DMS153 (cell line): ENCODE measurements around the gene PLCB3.

Source experiments
- DNase-seq: peaks from one replicate; lab custom pipeline; 2025; lab: John Stamatoyannopoulos, UW

Gene PLCB3

DNA sequence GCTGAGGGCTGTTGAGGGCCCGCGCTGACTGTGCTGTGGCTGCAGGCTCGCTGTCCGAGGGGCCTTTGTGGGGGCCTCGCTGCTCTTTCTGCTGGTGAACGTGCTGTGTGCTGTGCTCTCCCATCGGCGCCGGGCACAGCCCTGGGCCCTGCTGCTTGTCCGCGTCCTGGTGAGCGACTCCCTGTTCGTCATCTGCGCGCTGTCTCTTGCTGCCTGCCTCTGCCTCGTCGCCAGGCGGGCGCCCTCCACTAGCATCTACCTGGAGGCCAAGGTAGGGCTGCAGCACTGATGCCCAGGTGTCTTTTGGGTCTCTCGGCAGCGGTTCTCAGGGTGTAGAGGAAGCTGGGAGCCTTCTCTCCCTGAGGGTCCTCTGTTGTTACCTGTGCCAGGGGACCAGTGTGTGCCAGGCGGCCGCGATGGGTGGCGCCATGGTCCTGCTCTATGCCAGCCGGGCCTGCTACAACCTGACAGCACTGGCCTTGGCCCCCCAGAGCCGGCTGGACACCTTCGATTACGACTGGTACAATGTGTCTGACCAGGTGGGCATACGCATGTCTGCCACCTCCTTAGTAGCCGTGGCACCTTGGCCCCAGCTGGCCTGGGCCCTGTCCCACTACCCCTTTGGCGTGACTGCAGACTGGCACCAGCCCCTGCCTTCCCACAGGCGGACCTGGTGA lies 36.5 kb downstream of the PLCB3 start:
- DNase-seq, result no peak

DNA sequence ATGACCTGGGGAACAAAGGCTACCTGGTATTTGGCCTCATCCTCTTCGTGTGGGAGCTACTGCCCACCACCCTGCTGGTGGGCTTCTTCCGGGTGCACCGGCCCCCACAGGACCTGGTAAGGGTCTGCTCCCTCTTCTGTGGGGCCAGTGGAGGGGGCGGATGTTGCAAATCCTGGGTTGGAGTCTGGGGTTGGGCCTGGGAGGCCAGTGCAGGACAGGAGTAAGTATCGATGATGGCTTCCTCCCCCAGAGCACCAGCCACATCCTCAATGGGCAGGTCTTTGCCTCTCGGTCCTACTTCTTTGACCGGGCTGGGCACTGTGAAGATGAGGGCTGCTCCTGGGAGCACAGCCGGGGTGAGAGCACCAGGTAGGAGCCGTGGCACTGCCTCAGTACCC lies 37.0 kb downstream of the PLCB3 start:
- DNase-seq, result no peak

DNA sequence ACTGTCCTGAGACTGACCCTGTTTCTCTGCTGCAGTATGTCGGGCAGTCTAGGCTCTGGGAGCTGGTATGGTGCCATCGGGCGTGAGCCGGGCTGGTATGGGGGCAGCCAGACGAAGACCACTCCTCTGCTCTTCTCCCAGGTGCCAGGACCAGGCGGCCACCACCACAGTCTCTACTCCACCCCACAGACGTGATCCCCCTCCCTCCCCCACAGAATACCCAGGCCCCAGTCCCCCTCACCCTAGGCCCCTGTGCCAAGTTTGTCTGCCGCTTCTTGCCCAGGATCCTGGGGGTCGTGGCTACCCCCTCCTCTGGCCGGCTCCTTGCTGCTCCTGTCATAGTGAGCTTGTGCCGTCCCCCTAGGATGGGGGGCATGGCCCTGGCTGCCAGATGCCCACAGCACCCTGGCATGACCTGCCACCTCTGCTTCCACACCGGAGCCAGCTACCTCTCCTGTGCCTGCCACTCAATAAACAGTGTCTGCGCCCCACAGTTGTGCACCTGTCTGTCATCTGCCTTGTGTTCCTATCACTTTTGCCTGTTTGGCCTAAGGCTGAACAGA lies 37.8 kb downstream of the PLCB3 start:
- no peak for DNase-seq

DNA sequence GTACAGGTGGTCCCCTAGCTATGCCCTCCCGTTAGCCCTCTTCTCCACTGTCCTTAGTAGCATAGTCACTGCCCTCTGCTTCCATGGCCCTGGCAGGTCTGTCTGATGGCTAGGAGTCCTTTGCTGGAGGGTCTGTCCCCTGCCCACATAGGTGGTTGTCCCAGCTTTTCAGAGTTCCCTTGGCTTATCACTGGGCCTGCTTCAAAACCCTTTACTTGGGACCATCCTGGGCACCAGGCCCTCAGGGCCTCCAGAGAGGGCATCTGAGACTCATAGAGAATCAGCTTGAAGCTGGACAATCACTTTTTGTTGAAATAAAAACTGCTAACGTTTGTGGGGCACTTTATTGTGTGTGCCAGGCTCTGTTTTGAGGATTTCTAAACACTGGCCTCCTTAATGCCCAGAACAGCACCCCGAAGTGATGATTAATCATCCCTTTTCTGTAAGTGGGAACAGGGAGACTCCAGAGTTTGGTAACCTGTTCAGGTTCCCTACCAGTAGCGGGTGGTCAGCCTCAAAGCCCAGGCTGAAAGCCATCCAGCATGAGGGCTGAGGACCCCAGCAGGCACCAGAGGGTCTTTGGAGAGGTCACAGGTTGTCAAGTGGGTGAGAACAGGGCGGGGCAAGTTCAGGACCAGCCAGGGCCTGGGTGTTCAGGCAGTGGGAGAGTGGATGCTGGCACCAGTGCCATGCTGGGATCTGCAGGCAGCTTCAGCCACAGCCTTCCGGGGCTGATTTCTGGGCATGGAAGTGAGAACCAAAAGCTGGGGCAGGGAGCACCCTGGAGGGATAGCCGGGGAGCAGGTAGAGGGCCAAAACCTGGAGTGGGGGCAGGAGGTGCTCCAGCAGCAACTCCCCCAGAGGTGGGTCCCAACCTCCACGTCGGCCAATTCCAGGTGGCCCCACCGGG lies 39.3 kb downstream of the PLCB3 start:
- DNase-seq, result no peak

DNA sequence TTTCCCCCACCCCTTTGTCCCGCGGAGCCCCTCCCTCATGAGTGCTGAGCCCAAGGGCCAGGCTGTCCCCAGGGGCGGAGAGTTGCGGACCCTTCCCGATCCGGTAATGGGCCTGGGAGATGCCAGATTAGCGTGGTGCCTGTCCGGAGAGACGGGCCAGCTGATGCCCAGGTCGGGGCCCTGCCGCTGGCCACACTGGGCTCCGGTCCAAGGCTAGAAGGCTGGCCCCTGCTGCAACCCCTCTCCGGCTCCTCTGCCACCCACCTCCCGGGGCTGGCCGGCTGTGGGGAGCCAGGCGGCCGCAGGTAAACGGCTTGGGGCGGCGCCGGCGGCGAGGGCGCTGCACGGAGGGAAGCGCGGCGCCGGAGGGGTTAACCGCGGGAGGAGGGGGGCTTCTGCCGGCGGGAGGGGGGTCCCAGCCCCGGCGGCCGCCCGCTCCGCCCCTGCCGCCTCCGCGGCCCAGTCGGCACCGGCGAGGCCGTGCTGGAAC lies 40.0 kb downstream of the PLCB3 start, which contains the start of gene KCNK4:
Gene KCNK4, plus strand, starts transcription at position 41 of the 490 bp plus-strand sequence. CDS start 1,717 bp downstream, outside the sequence.
- DNase-seq, result no peak

DNA sequence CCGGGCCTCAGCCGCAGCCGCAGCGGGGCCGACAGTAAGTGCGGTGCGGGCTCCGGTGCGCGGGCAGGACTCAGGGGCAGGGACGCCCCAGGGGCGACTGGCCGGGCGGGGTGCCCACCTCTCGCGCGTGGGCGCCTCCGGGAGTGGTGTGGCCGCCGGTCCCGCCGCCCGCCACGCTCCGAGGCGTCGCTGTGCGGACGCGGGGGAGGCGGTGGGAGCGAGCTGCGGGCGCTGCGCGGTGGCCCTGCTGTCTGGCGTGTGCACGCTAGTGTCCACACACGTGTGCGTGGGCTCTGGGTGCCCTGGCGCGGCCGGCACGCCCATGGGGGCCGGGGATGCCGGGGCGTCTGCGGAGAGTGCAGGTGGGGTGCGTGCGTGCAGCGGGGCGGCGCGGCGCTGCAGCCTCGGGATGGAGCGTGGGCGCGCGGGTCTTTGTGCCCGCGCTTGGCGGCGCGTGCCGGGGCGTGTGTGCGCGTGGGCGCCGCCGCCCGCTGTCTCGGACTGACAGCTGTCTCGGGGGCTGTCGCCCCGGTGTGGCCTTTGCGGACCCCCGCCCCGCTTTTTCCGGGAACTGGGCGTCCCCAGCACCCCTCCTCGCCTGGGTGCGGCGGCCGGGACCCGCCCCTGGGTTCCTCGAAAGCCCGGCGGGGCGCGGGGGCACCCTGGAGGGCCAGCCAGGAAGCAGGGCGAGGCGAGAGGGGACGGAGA lies 40.6 kb downstream of the PLCB3 start:
- DNase-seq, result no peak

DNA sequence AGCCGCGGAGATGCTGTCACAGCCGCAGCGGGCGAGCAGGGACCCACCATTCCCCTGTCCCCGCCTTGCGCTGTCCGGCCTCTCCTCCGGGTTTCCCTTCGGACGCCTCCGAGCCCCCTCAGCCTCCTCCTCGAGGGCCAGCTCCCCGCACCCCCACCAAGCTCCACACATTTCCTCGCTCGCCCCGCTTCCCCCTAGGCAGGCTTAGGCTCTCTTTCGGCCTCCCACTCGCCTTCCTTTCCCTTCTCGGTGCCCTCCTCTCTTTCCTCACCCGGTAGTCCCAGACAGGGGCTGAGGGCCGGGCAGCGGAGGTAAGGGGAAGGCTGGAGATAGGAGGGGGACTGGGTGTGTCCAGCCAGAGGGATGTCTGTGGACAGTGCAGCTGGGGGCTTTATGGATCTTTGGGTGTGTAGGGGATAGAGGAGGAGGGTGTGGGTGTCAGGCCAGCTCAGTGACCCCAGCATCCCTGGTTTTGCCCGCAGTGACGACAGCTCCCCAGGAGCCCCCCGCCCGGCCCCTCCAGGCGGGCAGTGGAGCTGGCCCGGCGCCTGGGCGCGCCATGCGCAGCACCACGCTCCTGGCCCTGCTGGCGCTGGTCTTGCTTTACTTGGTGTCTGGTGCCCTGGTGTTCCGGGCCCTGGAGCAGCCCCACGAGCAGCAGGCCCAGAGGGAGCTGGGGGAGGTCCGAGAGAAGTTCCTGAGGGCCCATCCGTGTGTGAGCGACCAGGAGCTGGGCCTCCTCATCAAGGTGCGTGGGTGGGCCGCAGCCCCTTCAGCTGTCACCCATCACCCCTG lies 41.3 kb downstream of the PLCB3 start:
- DNase-seq, result no peak

DNA sequence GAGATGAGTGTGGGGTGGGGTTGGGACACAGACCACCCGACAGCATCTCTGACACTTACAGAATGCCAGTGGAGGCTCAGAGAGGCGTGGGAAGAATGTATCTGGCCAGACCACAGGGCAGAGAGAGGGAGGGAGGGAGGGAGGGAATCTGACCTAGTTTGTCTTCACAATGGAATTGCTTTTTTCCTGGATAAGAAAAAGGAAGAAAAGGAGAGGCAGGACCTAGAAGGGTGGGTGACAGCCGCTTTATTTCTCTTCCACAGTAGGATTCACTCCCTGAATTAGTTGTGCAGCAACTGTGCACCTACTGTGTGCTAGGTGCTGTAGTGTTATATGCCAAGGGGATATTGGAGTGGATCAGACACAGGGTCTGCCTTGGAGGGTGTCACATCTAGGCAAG lies 43.4 kb downstream of the PLCB3 start:
- no peak for DNase-seq

DNA sequence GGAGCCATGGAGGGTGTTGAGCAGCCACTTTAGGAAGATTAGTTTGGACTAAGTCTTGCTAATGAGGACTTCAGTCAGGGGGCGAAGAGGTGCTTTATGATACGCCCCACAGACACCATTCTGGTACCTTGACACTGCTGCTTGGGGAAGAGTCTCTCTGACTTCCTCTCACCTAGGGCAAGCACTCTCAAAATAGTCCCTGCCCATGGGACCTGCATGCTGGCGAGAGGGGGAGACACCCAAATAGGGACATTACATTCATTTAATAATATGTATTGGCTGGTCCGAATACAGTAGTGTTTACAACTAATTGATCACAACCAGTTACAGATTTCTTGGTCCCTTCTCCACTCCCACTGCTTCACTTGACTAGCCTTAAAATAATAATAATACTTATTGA lies 44.4 kb downstream of the PLCB3 start:
- DNase-seq, result no peak

DNA sequence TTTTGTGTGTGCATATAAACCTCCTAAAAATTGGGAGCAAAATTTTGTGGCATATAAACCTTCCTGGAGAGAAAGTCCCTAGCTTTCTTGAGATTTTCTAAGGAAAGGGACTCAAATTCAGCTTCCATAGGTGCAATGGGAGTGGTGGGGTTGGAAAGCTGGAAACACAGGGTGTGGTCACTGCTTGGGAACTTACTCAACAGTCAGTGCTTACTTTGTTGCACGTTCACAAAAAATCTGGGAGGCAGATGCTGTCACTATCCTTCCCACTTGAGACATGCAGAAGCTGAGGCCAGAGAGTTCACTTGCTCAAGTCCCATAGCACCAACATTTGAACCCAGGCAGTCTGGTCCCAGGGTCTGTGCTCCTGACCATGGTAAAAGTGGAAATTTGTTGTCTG lies 44.9 kb downstream of the PLCB3 start:
- DNase-seq, result no peak

DNA sequence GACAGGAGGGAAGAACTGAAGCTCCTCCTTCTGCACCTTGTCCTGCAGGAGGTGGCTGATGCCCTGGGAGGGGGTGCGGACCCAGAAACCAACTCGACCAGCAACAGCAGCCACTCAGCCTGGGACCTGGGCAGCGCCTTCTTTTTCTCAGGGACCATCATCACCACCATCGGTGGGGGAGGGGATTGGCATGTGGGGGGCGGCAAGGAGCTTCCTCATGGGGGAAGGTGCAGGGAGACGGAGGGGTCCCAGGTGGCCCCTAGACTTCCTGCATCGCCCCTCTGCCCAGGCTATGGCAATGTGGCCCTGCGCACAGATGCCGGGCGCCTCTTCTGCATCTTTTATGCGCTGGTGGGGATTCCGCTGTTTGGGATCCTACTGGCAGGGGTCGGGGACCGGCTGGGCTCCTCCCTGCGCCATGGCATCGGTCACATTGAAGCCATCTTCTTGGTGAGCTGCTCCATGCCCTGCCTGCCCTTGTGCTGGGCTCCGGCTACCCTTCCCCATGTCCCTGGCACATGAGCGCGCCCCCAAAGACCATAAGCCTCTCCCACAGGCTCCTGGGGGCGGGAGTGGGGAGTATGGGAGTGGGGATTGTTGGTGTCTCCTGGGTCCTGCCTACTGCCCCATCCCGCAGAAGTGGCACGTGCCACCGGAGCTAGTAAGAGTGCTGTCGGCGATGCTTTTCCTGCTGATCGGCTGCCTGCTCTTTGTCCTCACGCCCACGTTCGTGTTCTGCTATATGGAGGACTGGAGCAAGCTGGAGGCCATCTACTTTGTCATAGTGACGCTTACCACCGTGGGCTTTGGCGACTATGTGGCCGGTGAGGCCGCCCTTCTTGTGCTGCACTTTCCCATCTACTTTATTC lies 45.7 kb downstream of the PLCB3 start:
- no peak for DNase-seq

DNA sequence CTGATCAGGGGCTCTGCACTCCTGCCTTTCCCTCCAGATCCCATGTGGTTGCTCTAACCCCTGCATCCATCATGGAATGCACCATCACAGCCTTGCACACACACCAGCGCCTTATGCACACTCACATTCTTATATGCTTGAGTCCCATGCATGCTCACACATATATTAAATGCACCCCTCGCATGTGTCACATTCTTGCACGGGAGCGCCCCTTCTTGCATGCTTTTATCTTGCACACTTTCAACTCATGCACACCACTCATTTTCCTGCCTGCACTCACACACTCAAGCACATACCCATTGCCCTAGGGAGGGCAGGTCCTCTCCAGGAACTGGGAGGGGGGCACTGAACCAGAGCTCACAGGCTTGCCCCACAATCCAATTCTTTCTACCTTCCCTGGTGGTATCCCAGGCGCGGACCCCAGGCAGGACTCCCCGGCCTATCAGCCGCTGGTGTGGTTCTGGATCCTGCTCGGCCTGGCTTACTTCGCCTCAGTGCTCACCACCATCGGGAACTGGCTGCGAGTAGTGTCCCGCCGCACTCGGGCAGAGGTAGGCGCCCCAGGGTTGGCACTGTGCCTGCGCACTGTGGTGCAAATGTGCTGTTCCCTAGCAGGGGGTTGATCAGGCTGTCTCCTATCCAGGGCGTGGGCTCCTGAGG lies 46.5 kb downstream of the PLCB3 start:
- no peak for DNase-seq

DNA sequence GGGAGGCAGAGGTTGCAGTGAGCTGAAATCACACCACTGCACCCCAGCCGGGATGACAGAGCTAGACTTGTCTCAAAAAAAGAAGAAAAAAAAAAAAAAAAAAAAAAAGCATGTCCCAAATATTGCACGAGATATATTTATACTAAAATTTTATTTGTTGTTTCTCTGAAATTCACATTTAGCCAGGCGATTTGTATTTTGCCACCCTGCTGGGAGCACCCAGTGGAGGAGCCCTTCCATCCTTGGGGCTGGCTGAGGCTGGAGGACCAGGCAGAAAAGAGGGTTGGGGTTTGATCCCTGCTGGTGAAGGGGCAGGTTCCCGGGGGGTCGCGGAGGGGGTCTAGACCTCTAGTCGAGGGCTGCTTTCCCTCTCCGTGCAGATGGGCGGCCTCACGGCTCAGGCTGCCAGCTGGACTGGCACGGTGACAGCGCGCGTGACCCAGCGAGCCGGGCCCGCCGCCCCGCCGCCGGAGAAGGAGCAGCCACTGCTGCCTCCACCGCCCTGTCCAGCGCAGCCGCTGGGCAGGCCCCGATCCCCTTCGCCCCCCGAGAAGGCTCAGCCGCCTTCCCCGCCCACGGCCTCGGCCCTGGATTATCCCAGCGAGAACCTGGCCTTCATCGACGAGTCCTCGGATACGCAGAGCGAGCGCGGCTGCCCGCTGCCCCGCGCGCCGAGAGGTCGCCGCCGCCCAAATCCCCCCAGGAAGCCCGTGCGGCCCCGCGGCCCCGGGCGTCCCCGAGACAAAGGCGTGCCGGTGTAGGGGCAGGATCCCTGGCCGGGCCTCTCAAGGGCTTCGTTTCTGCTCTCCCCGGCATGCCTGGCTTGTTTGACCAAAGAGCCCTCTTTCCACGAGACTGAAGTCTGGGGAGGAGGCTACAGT lies 47.9 kb downstream of the PLCB3 start:
- DNase-seq, result no peak

DNA sequence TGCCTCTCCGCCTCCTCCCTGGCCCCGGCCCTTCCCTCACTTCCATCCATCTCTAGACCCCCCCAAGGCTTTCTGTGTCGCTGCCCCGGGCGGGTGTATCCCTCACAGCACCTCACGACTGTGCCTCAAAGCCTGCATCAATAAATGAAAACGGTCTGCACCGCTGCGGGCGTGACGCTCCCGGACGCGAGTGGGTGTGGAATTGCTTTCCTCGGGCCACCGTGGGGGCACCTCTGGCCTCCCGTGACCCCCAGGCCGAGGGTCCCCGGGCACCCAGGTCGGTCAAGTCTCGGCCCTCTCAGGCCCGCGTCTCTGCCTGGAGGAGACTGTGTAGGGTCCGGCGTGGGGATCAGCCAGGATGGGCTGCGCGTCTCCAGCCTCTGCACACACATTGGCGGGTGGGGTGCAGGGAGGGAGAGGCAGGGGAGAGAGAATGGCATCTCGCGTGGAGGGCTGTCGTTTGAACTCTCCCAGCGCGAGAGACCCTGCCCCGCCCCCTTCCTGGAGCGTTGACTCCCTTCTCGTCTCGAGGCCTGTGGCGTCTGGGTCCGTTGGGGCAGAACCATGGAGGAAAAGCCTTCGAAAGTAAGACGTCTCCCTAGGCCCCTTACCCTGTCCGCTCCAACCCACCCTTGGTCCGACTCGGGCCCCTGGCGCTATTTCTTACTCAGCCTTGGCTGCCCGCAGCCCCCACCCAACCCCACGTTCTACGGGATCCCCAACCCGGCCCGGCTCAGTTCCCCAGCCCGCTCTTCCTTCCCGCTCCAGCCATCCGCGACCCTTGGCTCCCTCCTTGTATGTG lies 48.7 kb downstream of the PLCB3 start, which contains the start of gene CATSPERZ:
Gene CATSPERZ, plus strand, starts transcription at position 512 of the 802 bp plus-strand sequence. Its CDS starts 53 bp downstream, at position 565.
- DNase-seq, result no peak

DNA sequence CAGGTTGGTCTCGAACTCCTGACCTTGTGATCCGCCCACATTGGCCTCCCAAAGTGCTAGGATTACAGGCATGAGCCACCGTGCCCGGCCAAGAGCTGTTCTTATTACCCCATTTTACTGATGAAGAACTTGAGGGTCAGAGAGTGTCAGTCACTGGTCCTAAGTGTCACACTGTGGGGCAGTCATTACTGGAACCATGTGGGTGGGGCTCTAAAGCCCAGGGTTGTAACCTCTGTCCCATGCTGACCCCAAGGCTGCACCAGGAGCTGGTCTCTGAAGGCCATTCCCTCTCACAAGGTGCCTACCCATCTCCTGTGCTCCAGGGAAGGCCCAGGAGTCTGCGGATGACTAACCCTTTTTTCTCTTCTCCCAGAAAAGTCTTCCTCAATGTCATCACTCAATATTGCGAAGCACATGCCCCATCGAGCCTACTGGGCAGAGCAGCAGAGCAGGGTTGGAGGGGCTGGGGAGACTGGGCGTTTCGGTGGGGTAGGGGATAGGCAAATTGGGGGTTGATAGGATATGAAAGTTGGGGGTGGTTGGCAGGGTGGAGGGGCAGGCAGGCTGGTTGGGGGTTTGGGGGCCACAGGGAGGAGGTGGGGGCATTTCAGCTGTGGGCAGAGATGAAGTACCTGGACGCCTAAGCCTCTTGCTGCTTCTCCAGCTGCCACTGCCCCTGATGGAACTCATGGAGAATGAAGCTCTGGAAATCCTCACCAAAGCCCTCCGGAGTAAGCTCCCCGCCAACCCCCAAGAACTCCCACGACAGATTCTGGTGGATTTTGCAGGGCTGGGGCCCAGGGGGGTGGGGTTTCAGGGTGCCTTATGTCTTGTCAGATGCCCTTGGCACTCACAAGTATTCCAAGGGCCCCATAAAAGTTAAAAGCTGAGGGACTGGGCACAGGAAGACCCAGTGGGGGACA lies 52.0 kb downstream of the PLCB3 start:
- no peak for DNase-seq

DNA sequence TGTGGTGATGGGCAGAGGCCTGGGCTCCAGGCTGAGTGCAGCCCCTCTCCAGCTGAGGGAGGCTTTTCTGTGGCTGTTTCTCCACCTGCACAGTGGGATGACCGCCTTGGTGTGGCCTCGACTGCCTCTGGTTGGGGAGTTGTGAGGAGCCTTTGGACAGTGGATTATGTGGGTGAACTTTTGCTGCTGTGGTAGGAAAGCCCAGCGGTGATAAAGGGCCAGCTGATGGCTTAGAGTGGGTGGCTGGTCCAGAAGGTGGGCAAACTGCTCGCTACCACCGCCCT lies 52.6 kb downstream of the PLCB3 start:
- DNase-seq, result no peak
